Fibroblast of villous mesenchyme (primary cell): ENCODE results near the gene RTN4R. TPM values are rescaled to one million over a fixed set of nuclear protein-coding genes. Genes with fewer than 3 reads are reported as not detected.
"Not testable (repeated sequence)": the region's sequence is repeated elsewhere in the genome, so short reads cannot be mapped to it uniquely, and the experiment has no call there.

ENCODE experiments used
- DNase-seq: peaks from one replicate; pipeline ENCODE4 v3.0.0-alpha.2; 2010; ENCODE audit warnings: low read depth
- H3K4me3 ChIP-seq: 2 replicates; pipeline ENCODE4 v1.5.1; 2011; ENCODE audit warnings: low read depth, mild to moderate bottlenecking, low read length
- total RNA-seq: library from RNA; depleted of rRNA; stranded (reverse); fragments of >200 nt; gene quantifications from 2 replicates; pipeline ENCODE4 v1.2.3, GENCODE V29; 2012
- TF ChIP-seq, protein P1 (sequence below): IDR thresholded peaks from 2 replicates; pipeline ENCODE4 v1.5.1; 2012; ENCODE audit warnings: low read depth, mild to moderate bottlenecking, low read length; ENCODE audit not compliant: insufficient read depth

The RTN4R gene
- total RNA-seq, 1 donor: 1.3 TPM

DNA sequence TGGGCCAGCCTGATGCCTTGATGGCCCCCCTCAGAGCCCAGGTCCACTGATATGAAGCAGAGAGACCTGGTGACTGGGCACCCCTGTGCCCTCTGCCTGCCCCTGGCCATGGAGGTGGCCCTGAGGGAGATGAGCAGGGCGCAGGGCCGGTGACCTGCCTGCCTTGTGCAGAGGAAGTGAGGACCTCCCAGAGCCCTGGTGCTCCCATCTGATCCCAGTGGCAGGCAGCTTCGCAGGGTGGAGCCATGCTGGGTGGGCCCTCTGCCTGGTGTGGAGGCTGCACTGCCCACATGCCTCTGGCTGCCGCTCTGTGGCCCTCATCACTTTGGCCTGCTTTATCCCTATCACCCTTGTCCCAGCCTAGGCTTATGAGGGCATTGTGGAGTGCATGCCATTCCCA, 1.1 kb upstream of the RTN4R start:
- DNase-seq, H3K4me3 ChIP-seq: not testable (repeated sequence)

DNA sequence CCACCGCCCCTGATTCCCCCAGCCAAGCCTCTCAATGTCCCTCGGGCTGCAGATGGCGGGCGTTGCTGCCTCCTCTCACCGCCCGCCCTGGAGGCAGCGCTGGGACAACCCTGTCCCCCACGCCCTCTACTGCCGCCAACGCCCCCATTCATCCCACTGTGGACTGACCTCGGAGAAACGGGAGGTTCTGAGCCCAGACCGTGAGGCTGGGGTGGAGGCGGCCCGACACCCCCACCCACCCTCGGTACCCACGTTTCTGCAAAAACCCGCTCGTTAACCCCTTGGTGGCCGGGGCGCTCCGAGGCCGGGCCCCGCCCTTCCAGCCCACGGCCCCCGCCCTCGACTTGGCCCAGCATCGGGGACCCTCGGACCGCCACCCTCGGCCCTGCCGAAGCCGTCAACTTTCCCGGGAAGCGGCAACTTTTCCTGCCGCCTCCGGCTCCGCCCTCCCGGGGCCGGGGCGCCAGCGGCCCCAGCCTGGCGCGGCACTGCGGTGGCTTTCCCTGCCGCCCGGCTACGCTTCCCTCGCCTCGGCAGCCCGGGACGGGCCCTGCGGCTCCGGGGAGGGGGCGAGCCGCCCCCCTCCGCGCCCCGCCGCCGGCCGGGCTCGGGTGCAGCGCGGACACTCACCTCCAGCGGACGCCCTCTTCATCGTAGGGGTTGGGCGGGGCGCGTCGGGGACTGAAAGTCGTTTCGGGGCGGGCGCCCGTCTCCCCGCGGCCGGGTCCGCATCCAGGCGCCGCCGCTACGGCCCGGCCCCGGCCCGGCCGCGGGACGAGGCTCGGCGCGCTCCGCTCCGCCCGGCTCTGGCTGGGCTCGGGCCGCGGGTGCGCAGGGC, 458 bp downstream of the RTN4R start:
- TF ChIP-seq, protein P1, sequence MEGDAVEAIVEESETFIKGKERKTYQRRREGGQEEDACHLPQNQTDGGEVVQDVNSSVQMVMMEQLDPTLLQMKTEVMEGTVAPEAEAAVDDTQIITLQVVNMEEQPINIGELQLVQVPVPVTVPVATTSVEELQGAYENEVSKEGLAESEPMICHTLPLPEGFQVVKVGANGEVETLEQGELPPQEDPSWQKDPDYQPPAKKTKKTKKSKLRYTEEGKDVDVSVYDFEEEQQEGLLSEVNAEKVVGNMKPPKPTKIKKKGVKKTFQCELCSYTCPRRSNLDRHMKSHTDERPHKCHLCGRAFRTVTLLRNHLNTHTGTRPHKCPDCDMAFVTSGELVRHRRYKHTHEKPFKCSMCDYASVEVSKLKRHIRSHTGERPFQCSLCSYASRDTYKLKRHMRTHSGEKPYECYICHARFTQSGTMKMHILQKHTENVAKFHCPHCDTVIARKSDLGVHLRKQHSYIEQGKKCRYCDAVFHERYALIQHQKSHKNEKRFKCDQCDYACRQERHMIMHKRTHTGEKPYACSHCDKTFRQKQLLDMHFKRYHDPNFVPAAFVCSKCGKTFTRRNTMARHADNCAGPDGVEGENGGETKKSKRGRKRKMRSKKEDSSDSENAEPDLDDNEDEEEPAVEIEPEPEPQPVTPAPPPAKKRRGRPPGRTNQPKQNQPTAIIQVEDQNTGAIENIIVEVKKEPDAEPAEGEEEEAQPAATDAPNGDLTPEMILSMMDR: no peak
- no peak for DNase-seq
- peak overlapping the region; percentile 40 for H3K4me3 ChIP-seq

DNA sequence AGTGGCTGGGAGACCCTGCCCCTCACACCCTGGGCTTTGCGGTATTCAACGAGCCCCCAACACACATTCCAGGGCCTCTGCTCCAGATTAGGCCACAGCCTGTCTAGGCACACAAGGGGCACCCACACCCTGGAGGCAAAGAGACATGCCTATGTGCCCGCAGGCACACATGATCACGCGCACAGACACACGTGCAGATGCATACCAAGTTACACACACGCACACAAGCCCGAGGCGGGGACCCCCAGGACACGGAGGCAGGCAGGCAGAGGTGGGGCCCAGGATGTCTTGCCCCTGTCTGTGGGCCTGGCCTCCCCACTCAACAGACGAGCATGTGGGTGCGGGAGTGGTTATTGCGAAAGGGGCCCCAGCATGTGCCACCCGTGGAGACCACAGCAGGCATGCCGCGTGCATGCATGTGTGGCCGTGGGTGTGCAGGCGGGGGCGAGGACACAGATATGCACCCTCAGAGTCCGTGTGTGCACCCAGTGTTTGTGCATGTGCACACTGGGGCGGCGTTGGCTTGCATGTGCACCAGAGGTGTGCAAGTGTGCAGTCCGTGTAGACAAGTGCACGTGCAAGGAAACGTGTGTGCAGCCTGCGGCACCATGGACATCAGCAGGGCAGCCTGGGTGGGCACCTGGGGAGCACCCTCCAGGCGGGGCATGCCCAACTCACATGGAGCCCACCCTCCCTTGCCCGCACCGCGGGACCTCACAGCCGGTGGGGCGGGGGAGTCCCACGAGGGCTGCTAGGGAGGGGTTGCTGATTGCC, 1.3 kb downstream of the RTN4R start:
- H3K4me3 ChIP-seq, DNase-seq: not testable (repeated sequence)

GRCh38 chr22:20265772-20266666, 2.1 kb downstream of the RTN4R start:
- H3K4me3 ChIP-seq, DNase-seq: not testable (repeated sequence)

GRCh38 chr22:20264614-20265452, 3.3 kb downstream of the RTN4R start:
- TF ChIP-seq, protein P1: no peak
- H3K4me3 ChIP-seq: no peak overlapping the region
- no peak for DNase-seq

DNA sequence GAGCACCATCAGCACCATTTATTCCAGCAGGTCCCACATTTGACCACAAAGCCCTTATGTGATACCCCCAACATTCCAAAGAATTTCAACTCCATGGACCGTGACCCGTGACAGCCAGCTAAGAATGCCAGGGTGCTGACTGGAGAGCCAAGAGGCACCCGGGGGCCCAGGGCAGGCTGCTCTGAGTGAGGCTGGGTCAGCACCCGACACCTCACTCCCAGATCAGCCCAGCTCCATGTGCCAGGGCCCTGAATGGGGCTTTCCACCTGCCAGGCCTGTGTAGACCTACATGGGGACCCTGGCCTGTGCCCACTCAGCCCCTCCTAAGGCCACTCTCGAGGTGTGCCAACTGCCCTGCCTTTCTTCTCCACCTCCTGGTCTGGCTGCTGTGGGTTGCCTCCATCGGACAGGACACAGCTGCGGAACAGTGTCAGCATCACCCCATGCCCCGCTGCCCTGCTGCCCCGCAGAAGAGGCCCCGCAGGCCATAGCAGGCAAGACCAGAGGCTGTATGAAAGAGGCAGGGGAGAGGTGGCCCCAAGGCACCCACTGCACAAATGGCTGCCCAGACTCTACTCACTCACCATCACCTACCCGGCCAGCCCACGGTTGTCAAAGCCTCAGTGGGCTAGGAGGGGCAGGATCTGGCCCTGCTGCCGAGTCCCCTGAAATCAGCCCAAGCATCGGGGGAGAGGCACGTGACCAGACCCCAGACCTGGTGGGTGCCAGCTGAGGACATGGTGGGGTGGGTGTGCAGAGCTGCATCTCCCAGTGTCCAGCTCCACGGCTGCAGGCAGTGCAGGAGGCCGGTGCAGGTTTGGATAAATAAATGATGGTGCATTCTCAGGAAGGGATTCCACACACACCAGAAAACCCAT, 4.5 kb downstream of the RTN4R start:
- not testable (repeated sequence) for H3K4me3 ChIP-seq, DNase-seq

GRCh38 chr22:20262582-20263147, 5.5 kb downstream of the RTN4R start:
- no peak overlapping the region for H3K4me3 ChIP-seq
- DNase-seq: no peak
- TF ChIP-seq, protein P1: no peak
